Adrenal gland (tissue), 12 donors: ENCODE data around the gene PRKD1. TPM values are rescaled to one million over a fixed set of nuclear protein-coding genes. Genes with fewer than 3 reads are reported as not detected.

Experiments
- DNase-seq, 7 donors: peaks; one replicate each; pipeline ENCODE4 v3.0.0-alpha.2; 2019 to 2020
- H3K27ac ChIP-seq, 5 donors: fragments of 200-600 bp; sonication (generic) in 4 of 5; 1 replicate in 3 of 5; 2 replicates in 2 of 5; pipeline versions ENCODE4 v1.5.1 to v1.8.0; 2016 to 2020; ENCODE audit warnings: mild to moderate bottlenecking in 1 of 5
- H3K27me3 ChIP-seq: fragments of 200-600 bp; 2 replicates; pipeline ENCODE4 v1.8.0; 2021
- H3K36me3 ChIP-seq, 2 donors: fragments of 200-600 bp; replicated peaks in 1 of 2; 1 replicate in 1 of 2; 2 replicates in 1 of 2; pipeline versions ENCODE4 v1.5.1 to v1.8.0; 2018 to 2022
- H3K4me1 ChIP-seq, 2 donors: fragments of 200-600 bp; replicated peaks in 1 of 2; 1 replicate in 1 of 2; 2 replicates in 1 of 2; pipeline versions ENCODE4 v1.5.1 to v1.8.0; 2018 to 2021
- H3K4me3 ChIP-seq, 4 donors: fragments of 200-600 bp; sonication (generic) in 3 of 4; one replicate each; pipeline ENCODE4 v1.5.1; 2016 to 2018
- H3K9me3 ChIP-seq, 3 donors: fragments of 200-600 bp; sonication (generic) in 1 of 3; replicated peaks in 1 of 3; 1 replicate in 2 of 3; 2 replicates in 1 of 3; pipeline versions ENCODE4 v1.5.1 to v1.8.0; 2016 to 2021
- POLR2A ChIP-seq, 2 donors: fragments of 450-650 bp; IDR thresholded peaks; one replicate each; pipeline ENCODE4 v1.6.1; 2017; ENCODE audit warnings: antibody characterized with exemption in 2 of 2, mild to moderate bottlenecking in 2 of 2, moderate library complexity in 1 of 2
- WGBS, 4 donors: extraction: QIAGEN DNeasy Blood & Tissue Kit in 2 of 4; methylation state at CpG; one replicate each; pipeline versions ENCODE4 v1.1.5 to v1.1.7; 2013 to 2017; 5-methylcytosine and 5-hydroxymethylcytosine counted together
- intact Hi-C, 2 donors: fragments of 100-400 bp; cut with DNase I; formaldehyde crosslinking; loops; one replicate each; pipeline versions ENCODE4 v1.14.1 to v1.15.0; 2022 to 2023
- polyA plus RNA-seq, 3 donors: library from polyadenylated mRNA; stranded (reverse); fragments of 200-250 nt in 2 of 3; fragments of 350-450 nt in 1 of 3; fragmentation: Illumina TruSeq in 1 of 3; extraction: RNeasy Lipid Tissue Mini Kit (QIAGEN cat#74804) in 1 of 3; gene quantifications; one replicate each; pipeline ENCODE4 v1.2.3, GENCODE V29; 2013 to 2014
- total RNA-seq, 9 donors: library from RNA; depleted of rRNA in 4 of 9; stranded (reverse); fragments of >200 nt in 4 of 9; fragments of 120-200 nt in 1 of 9; fragmentation: NEBNext Ultra II Directional in 1 of 9; extraction: Animal tissue kit (Norgen Biotek cat#: 25700) in 1 of 9; gene quantifications; one replicate each; pipeline versions ENCODE4 v1.1.0 to v1.2.4, GENCODE V29; 2013 to 2023
- TF ChIP-seq, protein P1 (sequence below), 6 experiments: fragments of 450-650 bp in 4 of 6; fragments of 200-600 bp in 2 of 6; sonication (generic) in 1 of 6; IDR thresholded peaks; 1 replicate in 5 of 6; 2 replicates in 1 of 6; pipeline versions ENCODE4 v1.5.1 to v1.8.0; 2016 to 2021; ENCODE audit warnings: antibody characterized with exemption in 6 of 6, mild to moderate bottlenecking in 2 of 6, moderate library complexity in 1 of 6
- donor health status: healthy with polysubstance abuse.
- donor health status: Bipolar disorder and iron deficiency.
- donor health status: DM: yes; HTN: yes; CAD: no.
- donor health status: DM: no; HTN: no; CAD: no.
- donor health status: DM: no; HTN: no; CAD: no.
- donor health status: DM: yes; HTN: yes; CAD: no.

PRKD1 gene
- total and polyA plus RNA-seq, 12 donors = 6.9 to 30.1 (median 22.0) TPM

DNA sequence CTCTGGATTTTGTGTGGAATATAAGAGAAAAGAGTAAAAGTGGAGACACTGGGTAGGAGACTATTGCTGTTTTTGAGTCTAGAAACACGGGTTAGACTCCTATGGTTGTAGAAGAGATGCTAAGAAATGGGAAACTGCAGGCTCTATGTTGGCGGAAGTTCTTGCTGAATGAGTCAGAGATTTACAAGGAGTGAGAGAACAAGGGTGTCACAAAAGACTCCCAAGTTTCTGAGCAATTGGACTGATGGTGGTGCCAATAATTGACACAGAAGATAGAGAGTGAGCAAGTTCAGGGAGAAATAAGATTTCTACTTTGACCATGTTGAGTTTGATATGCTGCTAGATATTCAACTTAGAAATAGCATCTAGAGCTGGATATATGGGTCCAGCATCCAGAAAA lies 2.6 kb upstream of the PRKD1 start:
- 61 to 83% (median 76%) methylated on average over 2 of the region's 2 CpGs for WGBS, 4 donors
- no peak overlapping the region for H3K4me3 ChIP-seq
- no peaks in the 10 kb centered on the region for H3K9me3 ChIP-seq
- H3K27ac ChIP-seq = no peak overlapping the region
- peaks cover 14 to 15% of the 10 kb centered on the region in 2 donors for H3K4me1 ChIP-seq
- no peak for DNase-seq
- no peaks in the 10 kb centered on the region for H3K36me3 ChIP-seq
- TF ChIP-seq, protein P1, sequence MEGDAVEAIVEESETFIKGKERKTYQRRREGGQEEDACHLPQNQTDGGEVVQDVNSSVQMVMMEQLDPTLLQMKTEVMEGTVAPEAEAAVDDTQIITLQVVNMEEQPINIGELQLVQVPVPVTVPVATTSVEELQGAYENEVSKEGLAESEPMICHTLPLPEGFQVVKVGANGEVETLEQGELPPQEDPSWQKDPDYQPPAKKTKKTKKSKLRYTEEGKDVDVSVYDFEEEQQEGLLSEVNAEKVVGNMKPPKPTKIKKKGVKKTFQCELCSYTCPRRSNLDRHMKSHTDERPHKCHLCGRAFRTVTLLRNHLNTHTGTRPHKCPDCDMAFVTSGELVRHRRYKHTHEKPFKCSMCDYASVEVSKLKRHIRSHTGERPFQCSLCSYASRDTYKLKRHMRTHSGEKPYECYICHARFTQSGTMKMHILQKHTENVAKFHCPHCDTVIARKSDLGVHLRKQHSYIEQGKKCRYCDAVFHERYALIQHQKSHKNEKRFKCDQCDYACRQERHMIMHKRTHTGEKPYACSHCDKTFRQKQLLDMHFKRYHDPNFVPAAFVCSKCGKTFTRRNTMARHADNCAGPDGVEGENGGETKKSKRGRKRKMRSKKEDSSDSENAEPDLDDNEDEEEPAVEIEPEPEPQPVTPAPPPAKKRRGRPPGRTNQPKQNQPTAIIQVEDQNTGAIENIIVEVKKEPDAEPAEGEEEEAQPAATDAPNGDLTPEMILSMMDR (IDR thresholded peaks at IDR 0.05) = no peak
- no peak for TF ChIP-seq POLR2A (IDR thresholded peaks at IDR 0.05)
- intact Hi-C loops = no loop called here
- no peaks in the 10 kb centered on the region for H3K27me3 ChIP-seq

DNA sequence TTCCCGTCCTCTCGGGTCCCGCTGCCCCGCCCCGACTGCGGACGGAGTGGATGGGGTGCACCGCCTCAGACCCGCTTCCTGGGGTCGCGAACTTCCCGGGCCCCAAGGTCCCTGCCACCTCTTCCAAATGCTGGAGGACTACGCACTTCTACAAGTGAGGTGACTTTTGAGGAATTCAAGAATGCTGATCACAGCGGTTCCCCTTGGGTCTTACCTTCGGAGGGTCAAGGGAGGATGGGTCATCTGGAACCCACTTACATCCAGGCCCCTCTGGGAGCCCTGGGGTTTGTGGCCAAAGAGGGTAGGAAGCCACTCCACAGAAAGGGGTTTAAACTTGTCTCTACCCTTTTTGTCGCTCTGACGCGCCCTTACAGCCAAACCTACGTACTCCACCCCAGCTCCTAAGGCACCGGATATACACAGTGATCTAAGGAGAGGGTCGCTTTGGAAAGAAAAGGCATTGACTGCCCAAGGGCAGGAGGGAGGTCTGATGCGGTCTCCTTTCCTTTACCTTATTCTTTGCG lies 532 bp upstream of the PRKD1 start:
- Histone ChIP-seq H3K4me1 (peaks cover 20 to 23% of the 10 kb centered on the region in 2 donors), H3K27ac (peak overlapping the region in 3 of 5 donors; percentile 69 to 90 (median 82)), H3K36me3 (no peaks in the 10 kb centered on the region), H3K27me3 (no peaks in the 10 kb centered on the region), H3K4me3 (peak overlapping the region in 2 of 4 donors; percentile 59 to 92), H3K9me3 (no peaks in the 10 kb centered on the region)
- intact Hi-C loops = loop anchor here (5.0 to 10.0 kb wide), 2 partner anchors 343 to 381 kb away; no protein-coding TSS in a partner anchor
- 33 to 55% (median 37%) methylated on average over 12 to 23 of the region's 23 CpGs for WGBS, 4 donors
- TF ChIP-seq, protein P1 (IDR thresholded peaks at IDR 0.05) = no peak
- no peak for TF ChIP-seq POLR2A (IDR thresholded peaks at IDR 0.05)
- DNase-seq = peak in 1 of 7 donors; percentile 24

DNA sequence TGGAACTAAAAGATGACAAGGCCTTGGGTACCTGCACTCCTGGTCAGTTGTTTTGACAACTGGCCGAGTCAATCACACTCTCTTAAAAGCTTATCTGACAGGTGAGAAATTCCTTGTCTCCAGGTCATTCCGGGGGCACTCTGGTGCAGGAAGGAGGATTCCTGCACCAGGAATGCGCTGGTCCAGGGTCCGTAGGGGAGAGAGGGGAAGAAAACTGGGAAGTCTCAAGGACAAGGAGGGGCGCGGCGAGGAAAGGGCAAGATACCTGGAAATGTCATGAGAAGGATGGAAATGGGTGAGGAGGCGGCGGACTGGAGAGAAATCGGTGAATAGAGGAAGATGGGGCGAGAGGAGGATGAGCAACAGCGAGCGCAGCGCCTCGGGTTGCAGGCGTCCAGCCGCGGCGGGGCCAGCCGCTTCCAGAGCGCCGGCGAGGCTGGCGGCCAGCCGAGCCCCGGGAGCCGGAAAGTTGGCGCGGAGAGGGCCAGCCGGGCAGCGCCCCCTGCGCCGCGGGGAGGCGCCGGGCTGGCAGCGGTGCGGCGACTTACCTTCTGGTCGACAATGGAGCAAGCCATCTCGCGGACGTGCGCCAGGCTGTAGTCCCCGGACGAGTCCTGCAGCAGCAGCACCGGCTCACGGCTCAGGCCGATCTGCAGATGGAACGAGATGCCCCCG lies 809 bp downstream of the PRKD1 start:
- Histone ChIP-seq H3K4me3 (peak overlapping the region; percentile 58 to 92 (median 68)), H3K4me1 (peaks cover 20 to 23% of the 10 kb centered on the region in 2 donors), H3K9me3 (no peaks in the 10 kb centered on the region), H3K27ac (peak overlapping the region in 4 of 5 donors; percentile 45 to 90 (median 76)), H3K27me3 (no peaks in the 10 kb centered on the region), H3K36me3 (no peaks in the 10 kb centered on the region)
- 1% methylated on average over 20 to 51 of the region's 51 CpGs for WGBS, 4 donors
- DNase-seq = peak; percentile 62 to 79 (median 68)
- TF ChIP-seq, protein P1 (IDR thresholded peaks at IDR 0.05) = peak in 2 of 6 experiments; percentile 30 to 35
- TF ChIP-seq POLR2A (IDR thresholded peaks at IDR 0.05) = no peak
- intact Hi-C loops = loop anchor here (5.0 to 10.0 kb wide), 2 partner anchors 342 to 380 kb away; no protein-coding TSS in a partner anchor

- TF ChIP-seq, protein P1 (IDR thresholded peaks at IDR 0.05) = no peak
- no peak for TF ChIP-seq POLR2A (IDR thresholded peaks at IDR 0.05)
Observed at GRCh38 chr14:29926228-29926627, 1.4 kb downstream of the PRKD1 start.

More at GRCh38 chr14:29926228-29926627, 1.4 kb downstream of the PRKD1 start:
- H3K27me3 ChIP-seq = no peaks in the 10 kb centered on the region
- H3K27ac ChIP-seq = no peak overlapping the region
- 19 to 25% (median 21%) methylated on average over 8 of the region's 8 CpGs for WGBS, 4 donors
- H3K9me3 ChIP-seq = no peaks in the 10 kb centered on the region
- H3K4me3 ChIP-seq = peak overlapping the region in 2 of 4 donors; percentile 59 to 92
- DNase-seq = no peak
- intact Hi-C loops = loop anchor here (5.0 to 10.0 kb wide), 2 partner anchors 341 to 379 kb away; no protein-coding TSS in a partner anchor
- H3K4me1 ChIP-seq = peaks cover 20 to 23% of the 10 kb centered on the region in 2 donors
- no peaks in the 10 kb centered on the region for H3K36me3 ChIP-seq
